H1 (cell line): ENCODE measurements around the gene NT5DC3. TPM values are rescaled to one million over a fixed set of nuclear protein-coding genes. Genes with fewer than 3 reads are reported as not detected.

Experiments
- CTCF ChIA-PET: fragments of 300-600 bp; sonication (Branson Sonifier 250); formaldehyde crosslinking; loops from one replicate; lab custom pipeline; 2021; ENCODE audit not compliant: partially characterized antibody; lab: Charles Lee
- POLR2A ChIA-PET: fragments of 300-600 bp; sonication (Branson Sonifier 250); formaldehyde crosslinking; loops from one replicate; lab custom pipeline; 2021; ENCODE audit warnings: inconsistent platforms; ENCODE audit not compliant: partially characterized antibody; lab: Charles Lee
- DNase-seq, 2 experiments: peaks; one replicate each; pipeline versions ENCODE4 v3.0.0 to v3.0.0-alpha.2; 2010 to 2022; ENCODE audit warnings: low spot score in 2 of 2, low read depth in 1 of 2, mixed read lengths in 1 of 2
- FAIRE-seq: peaks from 2 replicates; lab custom pipeline; 2011; peaks lifted over from hg19 to GRCh38; lab: Jason Lieb, UNC
- H2AFZ ChIP-seq: 2 replicates; pipeline ENCODE4 v1.8.1; 2012; ENCODE audit warnings: low read length, inconsistent platforms
- H2AK5ac ChIP-seq: 2 replicates; pipeline ENCODE4 v1.6.1; 2013; ENCODE audit warnings: low read depth, low read length
- H2BK120ac ChIP-seq: replicated peaks from 2 replicates; pipeline ENCODE3; 2013; ENCODE audit warnings: low read depth, low read length, inconsistent platforms
- H2BK12ac ChIP-seq: 2 replicates; pipeline ENCODE4 v1.6.1; 2013; ENCODE audit warnings: low read depth, low read length
- H2BK15ac ChIP-seq: 2 replicates; pipeline ENCODE4 v1.6.1; 2013; ENCODE audit warnings: low read length
- H2BK20ac ChIP-seq: 2 replicates; pipeline ENCODE4 v1.6.1; 2013; ENCODE audit warnings: low read length
- H2BK5ac ChIP-seq: 2 replicates; pipeline ENCODE4 v1.6.1; 2013; ENCODE audit warnings: low read depth, low read length
- H3K14ac ChIP-seq: 2 replicates; pipeline ENCODE4 v1.6.1; 2013; ENCODE audit warnings: inconsistent platforms; ENCODE audit not compliant: insufficient read length
- H3K18ac ChIP-seq: 2 replicates; pipeline ENCODE4 v1.6.1; 2013; ENCODE audit warnings: low read length; ENCODE audit errors: extremely low read depth
- H3K23ac ChIP-seq: 2 replicates; pipeline ENCODE4 v1.6.1; 2013; ENCODE audit warnings: inconsistent platforms; ENCODE audit not compliant: insufficient read length
- H3K23me2 ChIP-seq: 2 replicates; pipeline ENCODE4 v1.6.1; 2013; ENCODE audit warnings: low read depth, low read length
- H3K27ac ChIP-seq: 2 replicates; pipeline ENCODE4 v1.6.1; 2011; ENCODE audit warnings: low read depth, low read length, inconsistent platforms
- H3K27me3 ChIP-seq, 4 experiments: replicated peaks in 1 of 4; 1 replicate in 1 of 4; 2 replicates in 3 of 4; pipeline versions ENCODE4 v1.6.1 to v1.8.1; 2011 to 2013; ENCODE audit warnings: low read length in 3 of 4, mild to moderate bottlenecking in 3 of 4, inconsistent platforms in 2 of 4, mixed read lengths in 2 of 4, moderate library complexity in 1 of 4; ENCODE audit not compliant: control insufficient read depth in 3 of 4, insufficient read depth in 3 of 4; ENCODE audit errors: extremely low read depth in 1 of 4
- H3K36me3 ChIP-seq, 4 experiments: 2 replicates each; pipeline versions ENCODE4 v1.6.1 to v1.8.1; 2011 to 2013; ENCODE audit warnings: mild to moderate bottlenecking in 4 of 4, low read length in 3 of 4, moderate library complexity in 2 of 4, control low read depth in 1 of 4, inconsistent platforms in 1 of 4; ENCODE audit not compliant: insufficient read depth in 4 of 4, control insufficient read depth in 2 of 4
- H3K4ac ChIP-seq: replicated peaks from 2 replicates; pipeline ENCODE3; 2013; ENCODE audit warnings: low read length, low read depth, mixed read lengths, inconsistent platforms; ENCODE audit not compliant: insufficient read length
- H3K4me1 ChIP-seq, 4 experiments: replicated peaks in 1 of 4; 1 replicate in 1 of 4; 2 replicates in 3 of 4; pipeline versions ENCODE4 v1.6.1 to v1.8.1; 2011 to 2013; ENCODE audit warnings: low read length in 3 of 4, inconsistent platforms in 2 of 4, mixed read lengths in 1 of 4; ENCODE audit not compliant: insufficient read depth in 4 of 4, control insufficient read depth in 3 of 4
- H3K4me2 ChIP-seq, 2 experiments: 2 replicates each; pipeline versions ENCODE4 v1.6.1 to v1.8.1; 2011 to 2013; ENCODE audit warnings: low read depth in 2 of 2, low read length in 2 of 2, control low read depth in 1 of 2, inconsistent platforms in 1 of 2, mild to moderate bottlenecking in 1 of 2; ENCODE audit not compliant: insufficient read depth in 1 of 2
- H3K4me3 ChIP-seq, 4 experiments: fragments of 200-600, 300-600 bp in 1 of 4; sonication (generic), shearing (Covaris generic), sonication (Bioruptor Twin) in 1 of 4; 2 replicates each; pipeline versions ENCODE4 v1.5.1 to v1.8.1; 2011 to 2016; ENCODE audit warnings: low read length in 4 of 4, low read depth in 3 of 4, control low read depth in 2 of 4, inconsistent platforms in 2 of 4, mild to moderate bottlenecking in 2 of 4, mixed read lengths in 1 of 4, moderate library complexity in 1 of 4; ENCODE audit not compliant: insufficient read depth in 2 of 4; ENCODE audit errors: extremely low read depth in 1 of 4
- H3K56ac ChIP-seq: replicated peaks from 2 replicates; pipeline ENCODE3; 2013; ENCODE audit warnings: low read depth, mild to moderate bottlenecking, mixed read lengths, low read length, inconsistent platforms; ENCODE audit not compliant: insufficient read length
- H3K79me1 ChIP-seq: 2 replicates; pipeline ENCODE4 v1.6.1; 2013; ENCODE audit warnings: low read depth, low read length, control low read depth
- H3K79me2 ChIP-seq, 2 experiments: 2 replicates each; pipeline versions ENCODE4 v1.6.1 to v1.8.1; 2012 to 2013; ENCODE audit warnings: low read length in 2 of 2, mild to moderate bottlenecking in 2 of 2, inconsistent platforms in 1 of 2; ENCODE audit not compliant: insufficient read depth in 2 of 2, control insufficient read depth in 1 of 2
- H3K9ac ChIP-seq, 4 experiments: replicated peaks in 1 of 4; 1 replicate in 1 of 4; 2 replicates in 3 of 4; pipeline versions ENCODE4 v1.6.1 to v1.8.1; 2011 to 2013; ENCODE audit warnings: low read depth in 3 of 4, low read length in 3 of 4, control low read depth in 2 of 4, mild to moderate bottlenecking in 2 of 4, moderate library complexity in 2 of 4, inconsistent platforms in 1 of 4; ENCODE audit errors: extremely low read depth in 1 of 4
- H3K9me3 ChIP-seq, 2 experiments: 2 replicates each; pipeline versions ENCODE4 v1.6.1 to v1.8.1; 2012 to 2013; ENCODE audit warnings: mild to moderate bottlenecking in 2 of 2, moderate library complexity in 2 of 2, control low read depth in 1 of 2, inconsistent platforms in 1 of 2, low read depth in 1 of 2, low read length in 1 of 2, mixed read lengths in 1 of 2; ENCODE audit not compliant: insufficient read depth in 2 of 2
- H4K20me1 ChIP-seq, 2 experiments: replicated peaks in 1 of 2; 2 replicates each; pipeline versions ENCODE3 to v1.8.1; 2011 to 2013; ENCODE audit warnings: inconsistent platforms in 2 of 2, low read length in 2 of 2, mild to moderate bottlenecking in 1 of 2; ENCODE audit not compliant: insufficient read depth in 2 of 2, control insufficient read depth in 1 of 2
- H4K5ac ChIP-seq: 2 replicates; pipeline ENCODE4 v1.6.1; 2013; ENCODE audit warnings: low read length, low read depth, mixed read lengths, inconsistent platforms; ENCODE audit not compliant: insufficient read length
- H4K8ac ChIP-seq: 2 replicates; pipeline ENCODE4 v1.8.0; 2013; ENCODE audit warnings: mild to moderate bottlenecking, moderate library complexity, low read length, inconsistent platforms; ENCODE audit not compliant: insufficient read depth; ENCODE audit errors: extremely low read depth
- H4K91ac ChIP-seq: replicated peaks from 2 replicates; pipeline ENCODE3; 2013; ENCODE audit warnings: low read length, mixed read lengths, inconsistent platforms; ENCODE audit not compliant: insufficient read length
- BCL11A ChIP-seq, 2 experiments: IDR thresholded peaks; one replicate each; pipeline ENCODE4 v1.6.1; 2011; ENCODE audit warnings: low read depth in 2 of 2, low read length in 2 of 2, mild to moderate bottlenecking in 2 of 2
- EZH2 ChIP-seq: fragments of 200-600 bp; sonication (generic); IDR thresholded peaks from 2 replicates; pipeline ENCODE4 v1.7.1; 2012; ENCODE audit warnings: low read depth, mild to moderate bottlenecking, moderate library complexity, low read length, inconsistent platforms; ENCODE audit not compliant: severe bottlenecking
- HDAC2 ChIP-seq, 2 experiments: fragments of 300-600 bp in 1 of 2; sonication (generic) in 1 of 2; IDR thresholded peaks; 2 replicates each; pipeline ENCODE4 v1.6.1; 2011 to 2012; ENCODE audit warnings: low read depth in 2 of 2, low read length in 2 of 2, mild to moderate bottlenecking in 2 of 2, moderate library complexity in 2 of 2, borderline replicate concordance in 1 of 2, inconsistent platforms in 1 of 2
- NRF1 ChIP-seq: IDR thresholded peaks from 2 replicates; pipeline ENCODE4 v1.6.1; 2011; ENCODE audit warnings: mild to moderate bottlenecking, low read depth, low read length, improper control_type of control experiment
- POU5F1 ChIP-seq: IDR thresholded peaks from 2 replicates; pipeline ENCODE4 v1.6.1; 2011; ENCODE audit warnings: low read depth, mild to moderate bottlenecking, low read length, moderate library complexity
- RFX5 ChIP-seq: IDR thresholded peaks from 2 replicates; pipeline ENCODE4 v1.6.1; 2011; ENCODE audit warnings: low read depth, low read length, improper control_type of control experiment, borderline replicate concordance
- SIX5 ChIP-seq: IDR thresholded peaks from 2 replicates; pipeline ENCODE4 v1.6.1; 2011; ENCODE audit warnings: mild to moderate bottlenecking, low read depth, low read length
- SRF ChIP-seq: IDR thresholded peaks from 2 replicates; pipeline ENCODE4 v1.6.1; 2011; ENCODE audit warnings: mild to moderate bottlenecking, low read depth, low read length, moderate library complexity
- TAF7 ChIP-seq: optimal IDR thresholded peaks from 2 replicates; pipeline ENCODE3; 2011; ENCODE audit warnings: low read depth, mild to moderate bottlenecking, inconsistent platforms, low read length, moderate library complexity, borderline replicate concordance
- TEAD4 ChIP-seq: IDR thresholded peaks from 2 replicates; pipeline ENCODE4 v1.6.1; 2012; ENCODE audit warnings: low read depth, low read length, inconsistent platforms, mixed read lengths
- WGBS, 2 experiments: shearing (Covaris generic) in 1 of 2; methylation state at CpG; one replicate each; pipeline versions ENCODE4 v1.1.6 to v1.1.7; 2013 to 2015; ENCODE audit warnings: low lambda C conversion rate in 2 of 2, mixed read lengths in 2 of 2, inconsistent platforms in 1 of 2, low coverage in 1 of 2, missing lambda C conversion rate in 1 of 2; ENCODE audit not compliant: insufficient replicate concordance in 2 of 2, insufficient coverage in 1 of 2, insufficient read length in 1 of 2; ENCODE audit errors: extremely low coverage in 1 of 2, missing lambda C conversion rate in 1 of 2; 5-methylcytosine and 5-hydroxymethylcytosine counted together
- polyA plus RNA-seq, 7 experiments: library from polyadenylated mRNA; depleted of rRNA in 3 of 7; stranded (reverse) in 5 of 7; unstranded in 2 of 7; fragments of >200 nt in 5 of 7; fragments of 200-250 nt in 2 of 7; gene quantifications; 1 replicate in 5 of 7; 2 replicates in 1 of 7; 4 replicates in 1 of 7; pipeline versions ENCODE4 v1.2.1 to v1.2.3, GENCODE V29; 2011 to 2013; ENCODE audit warnings: missing spikeins in 2 of 7, mixed read lengths in 2 of 7
- total RNA-seq: library from RNA; stranded (reverse); fragmentation: NEBNext Ultra II Directional; extraction: Animal tissue kit (Norgen Biotek cat#: 25700); gene quantifications from 2 replicates; pipeline ENCODE4 v1.2.1, GENCODE V29; 2021
- TF ChIP-seq, protein P1 (sequence below): IDR thresholded peaks from 2 replicates; pipeline ENCODE4 v1.6.1; 2012; ENCODE audit warnings: low read length, inconsistent platforms

The NT5DC3 gene
- total and polyA plus RNA-seq, 2 of the 8 experiments (the other 6 are each of a cell fraction or from before 2014, with no cell fraction given): 5.4 to 14.8 TPM

DNA sequence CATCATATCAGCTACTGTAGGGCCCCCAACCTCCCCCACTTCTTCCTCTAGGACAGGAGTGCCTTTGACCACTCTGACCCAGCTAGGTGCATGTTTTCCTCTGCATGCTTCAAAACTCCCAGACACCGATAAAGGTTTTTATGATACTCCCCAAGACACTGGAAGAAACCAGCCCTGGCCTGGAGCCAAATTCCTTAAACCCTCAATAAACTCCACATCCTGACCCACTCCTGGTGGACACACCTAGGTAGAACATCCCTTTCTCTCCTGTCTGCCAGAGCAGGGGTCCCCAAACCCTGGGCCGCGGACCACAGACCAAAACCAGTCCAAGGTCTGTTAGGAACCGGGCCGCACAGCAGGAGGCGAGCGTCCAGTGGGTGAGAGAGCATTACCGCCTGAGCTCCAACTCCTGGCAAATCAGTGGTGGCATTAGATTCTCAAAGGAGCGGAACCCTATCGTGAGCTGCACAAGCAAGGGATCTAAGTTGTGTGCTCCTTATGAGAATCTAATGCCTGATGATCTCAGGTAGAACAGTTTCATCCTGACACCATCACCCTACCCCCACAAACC lies 49.6 kb downstream of the NT5DC3 start:
- Histone ChIP-seq H4K20me1 (no peaks in the 10 kb centered on the region), H3K4ac (no peak overlapping the region), H3K4me2 (no peak overlapping the region), H2BK20ac (no peak overlapping the region), H2BK15ac (no peak overlapping the region), H2AFZ (no peak overlapping the region), H3K27me3 (no peaks in the 10 kb centered on the region), H3K36me3 (peaks cover 0 to 24% (median 10%) of the 10 kb centered on the region in 4 experiments; a peak in 5 of 8 replicates), H3K4me3 (no peak overlapping the region), H3K9ac (0 out of 7 replicates have a peak overlapping the region, but pooled peaks of 1 of the 4 experiments have one; percentile 20), H3K79me1 (no peaks in the 10 kb centered on the region), H2BK120ac (no peak overlapping the region), H2AK5ac (no peak overlapping the region), H3K23me2 (no peaks in the 10 kb centered on the region), H4K91ac (no peak overlapping the region), H2BK5ac (no peak overlapping the region), H3K14ac (no peak overlapping the region), H3K56ac (no peak overlapping the region), H3K4me1 (peaks cover 0 to 4% (median 2%) of the 10 kb centered on the region in 4 experiments; a peak in 2 of 7 replicates), H3K79me2 (no peaks in the 10 kb centered on the region), H4K8ac (no peak overlapping the region), H3K9me3 (no peaks in the 10 kb centered on the region; a peak in 1 of 4 replicates), H2BK12ac (no peak overlapping the region), H4K5ac (no peak overlapping the region), H3K27ac (no peak overlapping the region), H3K23ac (no peak overlapping the region), H3K18ac (no peak overlapping the region)
- DNase-seq (no peak), FAIRE-seq (no peak)
- POLR2A ChIA-PET: no interaction called here
- CTCF ChIA-PET: interaction anchor here (1.2 to 1.4 kb wide), 2 partner anchors 9 to 10 kb away, joined by 3 read pairs; no protein-coding TSS in a partner anchor
- WGBS, 2 experiments: 75% methylated on average over 10 of the region's 10 CpGs; no CpG with 5 or more reads in 1 of the 2 experiments
- TF ChIP-seq HDAC2 (IDR thresholded peaks at IDR 0.05; ENCODE audit: borderline replicate concordance in 1 of 2, low read depth in 2 of 2, low read length in 2 of 2): no peak
- TF ChIP-seq TAF7: no peak
- no peak for TF ChIP-seq SRF
- no peak for TF ChIP-seq SIX5
- TF ChIP-seq NRF1: no peak
- no peak for TF ChIP-seq BCL11A (IDR thresholded peaks at IDR 0.05; ENCODE audit: low read depth in 2 of 2, low read length in 2 of 2)
- TF ChIP-seq TEAD4: no peak
- TF ChIP-seq, protein P1, sequence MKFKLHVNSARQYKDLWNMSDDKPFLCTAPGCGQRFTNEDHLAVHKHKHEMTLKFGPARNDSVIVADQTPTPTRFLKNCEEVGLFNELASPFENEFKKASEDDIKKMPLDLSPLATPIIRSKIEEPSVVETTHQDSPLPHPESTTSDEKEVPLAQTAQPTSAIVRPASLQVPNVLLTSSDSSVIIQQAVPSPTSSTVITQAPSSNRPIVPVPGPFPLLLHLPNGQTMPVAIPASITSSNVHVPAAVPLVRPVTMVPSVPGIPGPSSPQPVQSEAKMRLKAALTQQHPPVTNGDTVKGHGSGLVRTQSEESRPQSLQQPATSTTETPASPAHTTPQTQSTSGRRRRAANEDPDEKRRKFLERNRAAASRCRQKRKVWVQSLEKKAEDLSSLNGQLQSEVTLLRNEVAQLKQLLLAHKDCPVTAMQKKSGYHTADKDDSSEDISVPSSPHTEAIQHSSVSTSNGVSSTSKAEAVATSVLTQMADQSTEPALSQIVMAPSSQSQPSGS: no peak
- TF ChIP-seq RFX5: no peak
- no peak for TF ChIP-seq POU5F1
- no peak for TF ChIP-seq EZH2
